ENCODE data around the gene MCRIP2. TPM values are rescaled to one million over a fixed set of nuclear protein-coding genes. Genes with fewer than 3 reads are reported as not detected.

MCRIP2 gene, protein sequence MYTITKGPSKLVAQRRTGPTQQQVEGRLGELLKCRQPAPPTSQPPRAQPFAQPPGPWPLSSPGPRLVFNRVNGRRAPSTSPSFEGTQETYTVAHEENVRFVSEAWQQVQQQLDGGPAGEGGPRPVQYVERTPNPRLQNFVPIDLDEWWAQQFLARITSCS
- 7.8 and 22.2 TPM in 2 replicates for total RNA-seq (ENCODE audit: low replicate concordance)

GRCh38 chr16:641326-642188 is at the start of gene MCRIP2:
TSS of gene MCRIP2 (plus strand) at chr16:641828. CDS start at chr16:641992, 164 bp downstream.

DNA sequence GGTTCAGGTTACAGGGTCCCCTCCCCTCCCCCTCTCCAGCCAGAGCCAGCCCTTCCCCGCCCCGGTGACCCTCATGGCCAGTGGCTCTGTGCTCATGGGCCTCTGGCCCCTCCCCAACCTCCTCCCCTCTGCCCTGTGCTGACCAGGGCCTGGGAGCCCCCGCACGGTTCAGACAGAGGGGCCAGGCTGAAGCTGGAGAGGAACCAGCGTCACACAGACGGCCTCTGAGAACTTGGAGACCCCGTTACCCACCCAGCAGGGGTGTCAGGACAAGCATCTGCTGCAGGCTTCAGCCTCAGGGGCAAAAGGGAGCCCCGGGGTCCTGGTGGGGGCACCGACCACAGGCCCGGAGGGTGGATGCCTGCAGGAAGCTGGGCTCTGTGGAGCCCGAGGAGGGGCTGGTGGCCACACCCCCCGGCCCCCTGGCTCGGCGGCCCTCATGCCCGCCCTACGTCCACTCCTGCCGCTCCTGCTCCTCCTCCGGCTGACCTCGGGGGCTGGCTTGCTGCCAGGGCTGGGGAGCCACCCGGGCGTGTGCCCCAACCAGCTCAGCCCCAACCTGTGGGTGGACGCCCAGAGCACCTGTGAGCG is 10.7 kb upstream of the MCRIP2 start, which contains the start of gene WFIKKN1:
Gene WFIKKN1 (plus strand): TSS at position 171 of the 591 bp plus-strand sequence. CDS start 269 bp downstream, at position 440.

GRCh38 chr16:636206-637080 is 5.2 kb upstream of the MCRIP2 start, which contains the start of gene METTL26:
TSS of gene METTL26 (minus strand) at chr16:636305. CDS start at chr16:636290, 15 bp downstream.

DNA sequence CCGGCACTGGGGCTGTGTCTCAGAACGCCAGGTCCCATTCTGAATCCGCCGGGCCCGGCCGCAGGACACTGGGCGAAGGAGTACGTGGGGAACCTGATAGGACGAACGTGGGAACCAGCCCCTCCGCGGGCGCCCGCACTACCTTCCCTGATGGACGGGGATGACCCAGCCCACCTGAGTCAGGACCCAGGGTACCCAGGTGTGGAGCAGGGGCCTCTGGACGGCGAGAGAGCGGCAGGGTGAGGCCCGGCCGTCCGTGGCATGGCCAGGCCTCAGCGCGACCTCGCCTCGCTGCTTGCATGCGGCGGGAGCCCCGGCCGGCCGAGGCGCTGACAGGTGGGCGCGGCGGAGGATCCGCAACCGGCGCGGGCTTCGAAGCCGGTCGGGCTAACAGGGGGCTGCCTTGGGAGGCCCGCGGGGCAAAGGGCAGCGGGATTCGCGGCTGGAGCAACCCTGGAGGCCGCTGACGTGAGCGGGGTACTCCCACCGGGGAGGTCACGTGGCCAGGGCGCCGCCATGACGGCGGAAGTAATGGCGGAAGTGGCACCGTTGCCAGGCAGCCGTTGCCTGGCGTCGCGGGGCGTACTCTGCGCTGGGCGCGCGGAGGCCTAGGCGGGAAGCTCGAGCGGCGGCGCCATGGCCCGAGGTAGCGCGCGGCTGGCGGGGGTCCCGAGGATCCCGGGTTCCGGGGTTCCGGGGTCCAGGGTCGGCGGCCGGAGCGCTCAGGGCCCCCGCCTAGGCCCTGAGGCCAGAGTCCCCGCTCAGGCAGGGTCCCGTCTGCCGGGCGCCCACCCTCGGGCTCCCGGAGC is 7.4 kb downstream of the MCRIP2 start, which contains the start of gene WDR90:
Gene WDR90 (plus strand): TSS at position 585 of the 809 bp plus-strand sequence. CDS start 52 bp downstream, at position 637.

GRCh38 chr16:667780-668518 is 26.3 kb downstream of the MCRIP2 start, which contains the start of gene RHOT2:
TSS of gene RHOT2 (plus strand) at chr16:668132. CDS start at chr16:668200, 68 bp downstream.

DNA sequence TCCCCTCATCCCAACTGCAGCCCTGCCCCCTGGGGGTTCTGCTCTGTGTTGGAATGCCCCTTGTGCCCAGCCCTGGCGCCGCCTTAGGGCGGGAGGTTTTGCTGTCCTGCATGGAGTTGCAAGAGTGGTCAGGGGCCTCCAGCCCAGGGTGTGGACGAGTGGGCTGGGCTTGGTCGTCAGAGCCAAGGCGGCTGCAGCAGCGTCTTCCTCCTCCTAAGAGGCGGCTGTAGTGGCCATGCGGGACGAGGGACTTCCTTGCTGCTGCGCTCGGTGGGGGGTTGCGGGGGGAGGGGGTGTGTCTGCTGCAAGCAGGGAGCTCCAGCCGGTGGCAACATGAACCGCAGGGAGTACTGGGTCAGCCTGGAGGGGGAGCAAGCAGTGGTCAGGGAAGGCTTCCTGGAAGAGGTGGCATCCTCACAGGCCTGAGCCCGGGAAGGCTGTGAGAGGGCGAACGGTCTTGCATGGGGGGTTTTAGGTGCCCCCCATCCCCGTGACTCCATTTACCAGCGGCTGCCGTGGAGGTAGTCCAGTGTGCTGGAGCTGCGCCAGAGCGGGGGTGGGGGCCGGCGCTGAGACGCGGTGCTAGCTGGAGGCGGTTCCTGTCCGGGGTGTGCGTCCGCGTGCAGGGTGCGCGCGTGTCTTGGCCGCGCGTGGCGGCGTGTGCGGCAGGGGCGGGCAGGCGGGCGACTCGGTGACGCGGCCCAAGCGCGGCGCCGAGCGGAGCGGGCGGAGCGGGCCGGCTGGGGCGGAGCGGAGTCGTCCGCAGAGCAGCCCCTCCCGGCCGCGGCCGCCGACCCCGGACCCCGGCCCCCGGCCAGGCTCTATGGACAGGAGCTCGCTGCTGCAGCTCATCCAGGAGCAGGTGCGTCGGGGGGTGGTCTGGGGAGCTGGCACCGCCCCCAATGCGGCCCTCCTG is 33.6 kb downstream of the MCRIP2 start, which contains the start of gene RHBDL1:
Gene RHBDL1 (plus strand): TSS at position 704 of the 916 bp plus-strand sequence. CDS start 120 bp downstream, at position 824.

GRCh38 chr16:679814-680624 is 38.4 kb downstream of the MCRIP2 start, which contains the start of gene STUB1:
TSS of gene STUB1 (plus strand) at chr16:680410. CDS start at chr16:680526, 116 bp downstream.

GRCh38 chr16:684071-684794 is 42.6 kb downstream of the MCRIP2 start, which contains the start of gene JMJD8:
TSS of gene JMJD8 (minus strand) at chr16:684334. CDS start at chr16:684319, 15 bp downstream.

Other genes with a start within 250 kb of the MCRIP2 start
- gene NME4, start 244.6 kb upstream of the MCRIP2 start, total RNA-seq (ENCODE audit: low replicate concordance) = 76.3 and 99.0 TPM in 2 replicates
- 6.6 and 12.5 TPM in 2 replicates for gene DECR2, start 239.9 kb upstream of the MCRIP2 start, total RNA-seq (ENCODE audit: low replicate concordance)
- gene RAB11FIP3, start 216.2 kb upstream of the MCRIP2 start, total RNA-seq (ENCODE audit: low replicate concordance) = 12.7 and 21.5 TPM in 2 replicates
- 12.8 and 17.1 TPM in 2 replicates for gene CAPN15, start 114.1 kb upstream of the MCRIP2 start, total RNA-seq (ENCODE audit: low replicate concordance)
- gene PRR35, start 81.4 kb upstream of the MCRIP2 start, total RNA-seq (ENCODE audit: low replicate concordance) = under 0.01 TPM in 1 of 2 replicates, not detected in the other
- 0.35 and 1.4 TPM in 2 replicates for gene NHLRC4, start 74.8 kb upstream of the MCRIP2 start, total RNA-seq (ENCODE audit: low replicate concordance)
- gene PIGQ, start 71.9 kb upstream of the MCRIP2 start, total RNA-seq (ENCODE audit: low replicate concordance) = 18.5 and 19.5 TPM in 2 replicates
- 8.6 and 9.8 TPM in 2 replicates for gene RAB40C, start 51.8 kb upstream of the MCRIP2 start, total RNA-seq (ENCODE audit: low replicate concordance)
- gene WFIKKN1, start 10.8 kb upstream of the MCRIP2 start, total RNA-seq (ENCODE audit: low replicate concordance) = 0.08 and 0.12 TPM in 2 replicates
- gene METTL26, start 5.5 kb upstream of the MCRIP2 start, total RNA-seq (ENCODE audit: low replicate concordance) = 81.6 and 89.4 TPM in 2 replicates
- 7.2 and 9.8 TPM in 2 replicates for gene WDR90, start 7.5 kb downstream of the MCRIP2 start, total RNA-seq (ENCODE audit: low replicate concordance)
- gene RHOT2, start 26.3 kb downstream of the MCRIP2 start, total RNA-seq (ENCODE audit: low replicate concordance) = 26.1 and 33.7 TPM in 2 replicates
- 0.98 and 6.6 TPM in 2 replicates for gene RHBDL1, start 33.8 kb downstream of the MCRIP2 start, total RNA-seq (ENCODE audit: low replicate concordance)
- gene STUB1, start 38.6 kb downstream of the MCRIP2 start, total RNA-seq (ENCODE audit: low replicate concordance) = 152 and 251 TPM in 2 replicates
- 21.8 and 28.3 TPM in 2 replicates for gene JMJD8, start 42.5 kb downstream of the MCRIP2 start, total RNA-seq (ENCODE audit: low replicate concordance)
- 3.1 and 4.9 TPM in 2 replicates for gene WDR24, start 48.6 kb downstream of the MCRIP2 start, total RNA-seq (ENCODE audit: low replicate concordance)
- 0.08 TPM in 1 of 2 replicates, not detected in the other for gene FBXL16, start 64.0 kb downstream of the MCRIP2 start, total RNA-seq (ENCODE audit: low replicate concordance)
- gene METRN, start 73.3 kb downstream of the MCRIP2 start, total RNA-seq (ENCODE audit: low replicate concordance) = 95.8 and 102 TPM in 2 replicates
- gene ANTKMT, start 79.3 kb downstream of the MCRIP2 start, total RNA-seq (ENCODE audit: low replicate concordance) = 8.0 and 27.7 TPM in 2 replicates
- 0.82 and 0.98 TPM in 2 replicates for gene CCDC78, start 84.6 kb downstream of the MCRIP2 start, total RNA-seq (ENCODE audit: low replicate concordance)
- 11.2 and 15.9 TPM in 2 replicates for gene HAGHL, start 85.3 kb downstream of the MCRIP2 start, total RNA-seq (ENCODE audit: low replicate concordance)
- 24.4 and 28.9 TPM in 2 replicates for gene CIAO3, start 99.2 kb downstream of the MCRIP2 start, total RNA-seq (ENCODE audit: low replicate concordance)
- gene MSLN, start 118.9 kb downstream of the MCRIP2 start, total RNA-seq (ENCODE audit: low replicate concordance) = not detected in 2 replicates
- gene RPUSD1, start 146.6 kb downstream of the MCRIP2 start, total RNA-seq (ENCODE audit: low replicate concordance) = 10.1 and 16.2 TPM in 2 replicates
- 2.8 and 5.6 TPM in 2 replicates for gene CHTF18, start 146.8 kb downstream of the MCRIP2 start, total RNA-seq (ENCODE audit: low replicate concordance)
- not detected in 2 replicates for gene GNG13, start 158.9 kb downstream of the MCRIP2 start, total RNA-seq (ENCODE audit: low replicate concordance)